ENCODE data around the gene DPH2.

DNA sequence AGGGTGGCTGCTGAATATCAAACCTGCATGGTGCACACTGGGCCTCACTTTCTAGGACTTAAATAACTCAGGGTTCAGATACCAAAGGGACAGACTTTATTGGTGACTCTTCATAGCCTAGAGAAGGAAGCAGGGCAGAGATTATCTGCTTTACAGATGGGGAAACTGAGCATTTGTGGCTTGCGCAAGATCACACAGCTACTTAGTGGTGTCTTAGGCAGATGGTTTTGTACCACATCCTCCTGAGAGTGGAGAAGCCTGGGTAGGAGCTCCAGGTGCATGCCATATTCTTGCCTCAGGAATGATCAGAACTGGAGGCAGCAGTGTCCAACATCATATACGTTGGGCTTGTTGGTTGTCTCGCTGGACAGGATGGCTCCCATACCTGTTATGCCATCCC lies 6.8 kb upstream of the DPH2 start:
- TF ChIP-seq, protein P1, sequence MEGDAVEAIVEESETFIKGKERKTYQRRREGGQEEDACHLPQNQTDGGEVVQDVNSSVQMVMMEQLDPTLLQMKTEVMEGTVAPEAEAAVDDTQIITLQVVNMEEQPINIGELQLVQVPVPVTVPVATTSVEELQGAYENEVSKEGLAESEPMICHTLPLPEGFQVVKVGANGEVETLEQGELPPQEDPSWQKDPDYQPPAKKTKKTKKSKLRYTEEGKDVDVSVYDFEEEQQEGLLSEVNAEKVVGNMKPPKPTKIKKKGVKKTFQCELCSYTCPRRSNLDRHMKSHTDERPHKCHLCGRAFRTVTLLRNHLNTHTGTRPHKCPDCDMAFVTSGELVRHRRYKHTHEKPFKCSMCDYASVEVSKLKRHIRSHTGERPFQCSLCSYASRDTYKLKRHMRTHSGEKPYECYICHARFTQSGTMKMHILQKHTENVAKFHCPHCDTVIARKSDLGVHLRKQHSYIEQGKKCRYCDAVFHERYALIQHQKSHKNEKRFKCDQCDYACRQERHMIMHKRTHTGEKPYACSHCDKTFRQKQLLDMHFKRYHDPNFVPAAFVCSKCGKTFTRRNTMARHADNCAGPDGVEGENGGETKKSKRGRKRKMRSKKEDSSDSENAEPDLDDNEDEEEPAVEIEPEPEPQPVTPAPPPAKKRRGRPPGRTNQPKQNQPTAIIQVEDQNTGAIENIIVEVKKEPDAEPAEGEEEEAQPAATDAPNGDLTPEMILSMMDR (IDR thresholded peaks at IDR 0.05; ENCODE audit: low read depth, low read length, poor library complexity, severe bottlenecking), result no peak
- TF ChIP-seq EZH2phosphoT487 (IDR thresholded peaks at IDR 0.05; ENCODE audit: borderline replicate concordance, low read length), result no peak
